ENCODE results near the gene DCAF16.

The DCAF16 gene

DNA sequence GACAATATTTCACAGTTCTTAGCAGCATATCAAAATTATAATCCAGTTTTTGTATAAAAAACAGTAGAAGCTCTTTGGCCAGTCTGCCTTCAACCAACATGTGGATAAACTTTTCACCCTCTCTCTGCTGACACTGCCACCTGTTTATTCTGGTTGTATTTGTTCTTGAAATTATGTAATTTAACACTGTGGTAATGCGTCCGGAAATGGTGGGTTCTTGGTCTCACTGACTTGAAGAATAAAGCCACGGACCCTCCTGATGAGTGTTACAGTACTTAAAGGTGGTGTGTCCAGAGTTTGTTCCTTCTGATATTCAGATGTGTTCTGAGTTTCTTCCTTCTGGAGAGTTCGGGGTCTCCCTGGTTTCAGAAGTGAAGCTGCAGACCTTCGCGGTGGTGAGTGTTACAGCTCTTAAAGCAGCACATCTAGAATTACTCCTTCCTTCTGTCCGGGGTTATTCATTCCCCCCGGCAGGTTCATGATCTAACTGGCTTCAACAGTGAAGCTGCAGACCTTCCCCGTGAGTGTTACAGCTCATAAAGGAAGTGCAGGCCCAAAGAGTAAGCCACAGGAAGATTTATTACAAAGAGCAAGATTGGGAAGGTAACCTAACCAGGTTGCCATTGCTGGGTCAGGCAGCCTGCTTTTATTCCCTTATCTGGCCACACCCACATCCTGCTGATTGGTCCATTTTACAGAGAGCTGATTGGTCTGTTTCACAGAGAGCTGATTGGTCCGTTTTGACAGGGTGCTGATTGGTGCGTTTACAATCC, 44.9 kb downstream of the DCAF16 start:
- TF ChIP-seq CTCF (IDR thresholded peaks at IDR 0.05) = no peak

DNA sequence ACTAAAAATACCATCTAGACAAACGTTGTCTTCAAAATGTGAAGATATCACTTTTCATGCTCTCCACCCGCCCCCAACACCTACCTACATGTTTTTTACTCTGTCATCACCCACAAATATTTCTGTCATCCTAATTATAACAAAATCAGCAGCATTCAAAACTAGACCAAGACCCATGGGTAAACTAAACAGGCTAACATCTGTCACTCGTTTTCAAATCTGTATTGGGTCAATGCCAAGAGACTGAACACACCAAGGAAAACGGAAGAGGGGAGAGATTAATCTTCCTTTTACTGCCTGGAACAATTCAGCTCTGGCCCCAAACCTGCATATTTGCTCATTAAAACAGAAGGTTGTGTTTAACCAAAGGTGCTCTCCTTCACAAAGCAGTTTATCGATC, 46.6 kb downstream of the DCAF16 start:
- no peak for TF ChIP-seq CTCF (IDR thresholded peaks at IDR 0.05)

DNA sequence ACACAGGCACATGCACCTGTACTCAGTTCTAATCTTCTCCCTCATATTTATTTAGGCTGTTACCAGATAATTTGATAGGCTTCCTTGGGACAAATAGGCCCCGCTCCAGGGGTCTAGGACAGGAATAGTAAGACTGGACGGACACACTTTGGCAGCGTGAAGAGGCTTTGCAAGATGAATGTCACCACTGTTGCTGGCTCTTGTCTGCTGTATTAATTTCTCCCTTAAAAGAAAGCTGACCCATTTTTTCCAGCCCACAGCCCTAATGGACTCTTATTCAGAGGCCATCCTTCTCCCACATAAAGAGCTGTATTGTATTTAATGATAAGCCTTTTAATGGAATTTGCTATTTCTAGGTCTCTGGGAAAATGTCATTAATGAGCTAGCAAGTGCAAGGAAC, 47.1 kb downstream of the DCAF16 start:
- no peak for TF ChIP-seq CTCF (IDR thresholded peaks at IDR 0.05)

- TF ChIP-seq CTCF (IDR thresholded peaks at IDR 0.05) = peak; percentile 25; the same call in 1 of the 2 replicates
These were observed 47.8 kb downstream of the DCAF16 start for GRCh38 chr4:17762726-17763125.

DNA sequence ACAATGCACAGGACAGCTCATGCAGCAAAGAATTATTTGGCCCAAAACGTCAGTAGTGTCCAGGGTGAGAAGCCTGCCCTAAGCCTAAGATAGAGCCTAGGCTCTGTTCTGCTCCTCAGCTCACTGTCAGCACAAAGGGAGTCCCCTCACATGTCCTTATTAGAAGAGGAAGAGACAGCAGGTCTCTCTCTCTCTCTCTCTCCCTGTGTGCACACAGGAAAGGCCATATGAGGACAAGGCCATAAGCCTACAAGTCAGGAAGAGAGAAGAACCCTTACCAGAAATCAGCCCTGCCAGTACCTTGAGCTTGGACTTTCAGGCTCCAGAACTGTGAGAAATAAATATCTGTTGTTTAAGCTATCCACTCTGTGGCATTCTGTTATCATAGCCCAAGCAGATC, 49.5 kb downstream of the DCAF16 start:
- TF ChIP-seq CTCF (IDR thresholded peaks at IDR 0.05) = no peak

DNA sequence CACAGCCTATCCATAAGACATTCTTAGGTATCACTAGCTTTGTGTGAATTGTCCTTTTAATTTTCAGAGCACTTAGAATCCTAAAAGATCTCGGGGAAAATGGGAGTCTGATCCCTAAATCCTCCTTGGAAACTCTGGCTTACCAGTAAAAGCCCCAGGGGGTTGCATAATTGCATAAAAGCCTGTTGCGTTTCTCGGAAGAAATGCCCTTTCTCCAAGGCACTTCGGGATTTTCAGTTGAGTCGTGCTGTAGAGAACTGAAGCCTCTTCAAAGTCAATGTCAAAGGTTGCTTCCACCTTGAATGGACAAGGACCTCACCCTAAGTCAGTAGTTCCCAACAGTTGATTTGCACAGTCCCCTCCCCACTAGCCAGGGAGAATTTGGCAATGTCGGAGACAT, 49.9 kb downstream of the DCAF16 start:
- TF ChIP-seq CTCF (IDR thresholded peaks at IDR 0.05) = no peak

- no peak for TF ChIP-seq CTCF (IDR thresholded peaks at IDR 0.05)
These were observed 52.1 kb downstream of the DCAF16 start for GRCh38 chr4:17758485-17758884.

DNA sequence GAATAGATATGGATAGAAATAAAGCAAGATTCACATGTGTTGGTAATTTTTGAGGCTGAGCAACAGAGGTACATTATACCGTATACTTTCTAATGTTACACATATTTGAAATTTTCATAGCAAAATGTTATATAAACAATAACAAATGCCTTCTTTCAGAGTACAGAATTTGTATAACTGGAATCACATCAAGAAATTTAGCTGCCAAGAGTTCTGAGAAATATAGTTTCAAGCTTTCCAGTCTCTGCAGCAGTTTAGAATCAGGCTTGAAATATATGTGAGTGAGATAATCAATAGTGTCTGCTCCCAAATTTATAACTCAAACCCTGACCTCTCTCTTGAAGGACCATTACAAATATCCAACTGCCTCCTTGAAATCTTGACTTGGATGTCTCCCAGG, 52.9 kb downstream of the DCAF16 start:
- no peak for TF ChIP-seq CTCF (IDR thresholded peaks at IDR 0.05)

Data from LNCAP (cell line).